Bronchial epithelial cell (primary cell): Measurements from ENCODE around the gene CHST13. TPM values are rescaled to one million over a fixed set of nuclear protein-coding genes. Genes with fewer than 3 reads are reported as not detected.

Experiments used
- DNase-seq: peaks from one replicate; pipeline ENCODE4 v3.0.0-alpha.2; 2010; ENCODE audit warnings: low read depth
- FAIRE-seq: peaks from 2 replicates; lab custom pipeline; 2011; peaks lifted over from hg19 to GRCh38; lab: Jason Lieb, UNC
- H3K27me3 ChIP-seq: 2 replicates; pipeline ENCODE4 v1.5.1; 2011; ENCODE audit warnings: low read length; ENCODE audit not compliant: control insufficient read depth, insufficient read depth
- H3K36me3 ChIP-seq: 2 replicates; pipeline ENCODE4 v1.5.1; 2011; ENCODE audit warnings: low read length; ENCODE audit not compliant: control insufficient read depth, insufficient read depth
- H3K4me3 ChIP-seq: 2 replicates; pipeline ENCODE4 v1.5.1; 2011; ENCODE audit warnings: mild to moderate bottlenecking, low read depth, low read length, control low read depth
- total RNA-seq: library from RNA; depleted of rRNA; stranded (reverse); fragments of >200 nt; gene quantifications from 2 replicates; pipeline ENCODE4 v1.2.1, GENCODE V29; 2014
- TF ChIP-seq, protein P1 (sequence below): IDR thresholded peaks from 2 replicates; pipeline ENCODE4 v1.5.1; 2011; ENCODE audit warnings: mild to moderate bottlenecking, moderate library complexity, low read length, control low read depth, inconsistent platforms; ENCODE audit not compliant: insufficient read depth, severe bottlenecking

CHST13 gene
- total RNA-seq, 1 donor from 2014 or later = not detected

DNA sequence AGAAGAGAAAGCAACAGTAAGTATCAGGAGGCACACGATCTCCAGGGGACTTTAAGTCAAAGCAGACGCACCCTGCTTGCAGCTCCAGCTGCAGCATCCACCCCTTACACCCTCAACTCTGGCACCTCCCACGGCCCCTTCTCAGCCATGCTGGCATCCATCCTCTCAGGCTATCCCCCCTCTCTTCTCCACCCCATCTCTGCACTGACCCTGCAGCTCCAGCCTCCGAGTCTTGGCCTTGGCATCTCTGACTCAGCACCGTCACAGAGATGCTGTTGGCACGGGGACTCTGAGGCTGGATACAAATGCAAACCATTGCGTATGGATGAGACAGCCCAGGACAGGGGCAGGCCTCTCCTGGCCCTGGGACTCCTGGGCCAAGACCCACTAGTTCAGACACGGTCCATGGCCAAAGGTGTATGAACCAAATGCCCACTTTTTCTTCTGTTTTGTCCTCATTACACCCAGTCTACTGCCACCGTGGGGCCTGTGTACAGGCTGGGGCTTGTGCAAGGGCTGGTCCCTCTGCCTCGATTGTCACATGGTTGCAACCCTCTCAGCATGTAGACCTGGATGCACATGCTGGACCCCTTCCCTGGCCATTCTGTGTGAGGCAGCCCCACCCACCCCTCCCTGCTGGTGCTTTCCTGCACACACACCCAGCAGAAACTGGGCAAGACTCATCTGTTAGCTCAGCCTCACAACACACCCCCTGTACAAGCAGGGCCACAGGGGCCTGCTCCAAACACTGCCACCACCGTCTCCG lies 29.6 kb upstream of the CHST13 start:
- TF ChIP-seq, protein P1, sequence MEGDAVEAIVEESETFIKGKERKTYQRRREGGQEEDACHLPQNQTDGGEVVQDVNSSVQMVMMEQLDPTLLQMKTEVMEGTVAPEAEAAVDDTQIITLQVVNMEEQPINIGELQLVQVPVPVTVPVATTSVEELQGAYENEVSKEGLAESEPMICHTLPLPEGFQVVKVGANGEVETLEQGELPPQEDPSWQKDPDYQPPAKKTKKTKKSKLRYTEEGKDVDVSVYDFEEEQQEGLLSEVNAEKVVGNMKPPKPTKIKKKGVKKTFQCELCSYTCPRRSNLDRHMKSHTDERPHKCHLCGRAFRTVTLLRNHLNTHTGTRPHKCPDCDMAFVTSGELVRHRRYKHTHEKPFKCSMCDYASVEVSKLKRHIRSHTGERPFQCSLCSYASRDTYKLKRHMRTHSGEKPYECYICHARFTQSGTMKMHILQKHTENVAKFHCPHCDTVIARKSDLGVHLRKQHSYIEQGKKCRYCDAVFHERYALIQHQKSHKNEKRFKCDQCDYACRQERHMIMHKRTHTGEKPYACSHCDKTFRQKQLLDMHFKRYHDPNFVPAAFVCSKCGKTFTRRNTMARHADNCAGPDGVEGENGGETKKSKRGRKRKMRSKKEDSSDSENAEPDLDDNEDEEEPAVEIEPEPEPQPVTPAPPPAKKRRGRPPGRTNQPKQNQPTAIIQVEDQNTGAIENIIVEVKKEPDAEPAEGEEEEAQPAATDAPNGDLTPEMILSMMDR = no peak
- H3K36me3 ChIP-seq = no peaks in the 10 kb centered on the region
- no peaks in the 10 kb centered on the region for H3K27me3 ChIP-seq
- H3K4me3 ChIP-seq = no peak overlapping the region
- DNase-seq = no peak
- no peak for FAIRE-seq

DNA sequence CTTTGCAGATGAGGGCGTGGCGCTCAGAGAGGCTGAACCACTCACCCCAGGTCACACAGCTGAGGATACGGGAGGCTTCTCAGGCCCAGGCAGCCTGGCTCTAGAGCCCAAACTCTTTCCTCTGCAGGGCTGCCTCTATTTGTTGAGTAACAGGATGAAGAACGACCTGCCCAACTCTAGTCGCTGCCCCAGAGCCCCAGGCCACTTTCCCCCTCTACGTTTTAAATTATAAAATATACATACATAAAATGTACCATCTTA lies 29.1 kb upstream of the CHST13 start:
- FAIRE-seq (no peak), DNase-seq (no peak)
- Histone ChIP-seq H3K4me3 (no peak overlapping the region), H3K36me3 (no peaks in the 10 kb centered on the region), H3K27me3 (no peaks in the 10 kb centered on the region)
- TF ChIP-seq, protein P1 = no peak

DNA sequence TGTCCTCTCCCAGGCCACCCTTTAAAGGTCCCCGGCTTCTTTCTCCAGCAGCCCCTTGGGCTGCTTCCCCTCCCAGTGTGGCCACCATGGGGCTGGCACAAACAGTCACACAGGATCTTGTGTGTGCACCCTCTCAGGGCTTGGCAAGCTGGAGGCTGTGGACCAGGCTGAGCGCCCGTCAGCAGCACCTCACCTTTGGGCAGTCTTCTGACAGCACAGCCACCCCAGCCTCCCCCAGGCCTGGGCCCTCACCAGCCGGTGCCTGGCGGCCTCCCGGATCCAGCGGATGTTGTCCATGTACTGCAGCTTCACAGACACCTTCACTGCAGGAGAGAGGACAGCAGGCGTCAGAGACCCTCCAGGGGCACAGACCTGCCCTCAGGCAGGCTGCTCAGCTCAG lies 28.2 kb upstream of the CHST13 start:
- FAIRE-seq = no peak
- H3K27me3 ChIP-seq = no peaks in the 10 kb centered on the region
- no peaks in the 10 kb centered on the region for H3K36me3 ChIP-seq
- DNase-seq = no peak
- TF ChIP-seq, protein P1 = no peak
- H3K4me3 ChIP-seq = no peak overlapping the region

DNA sequence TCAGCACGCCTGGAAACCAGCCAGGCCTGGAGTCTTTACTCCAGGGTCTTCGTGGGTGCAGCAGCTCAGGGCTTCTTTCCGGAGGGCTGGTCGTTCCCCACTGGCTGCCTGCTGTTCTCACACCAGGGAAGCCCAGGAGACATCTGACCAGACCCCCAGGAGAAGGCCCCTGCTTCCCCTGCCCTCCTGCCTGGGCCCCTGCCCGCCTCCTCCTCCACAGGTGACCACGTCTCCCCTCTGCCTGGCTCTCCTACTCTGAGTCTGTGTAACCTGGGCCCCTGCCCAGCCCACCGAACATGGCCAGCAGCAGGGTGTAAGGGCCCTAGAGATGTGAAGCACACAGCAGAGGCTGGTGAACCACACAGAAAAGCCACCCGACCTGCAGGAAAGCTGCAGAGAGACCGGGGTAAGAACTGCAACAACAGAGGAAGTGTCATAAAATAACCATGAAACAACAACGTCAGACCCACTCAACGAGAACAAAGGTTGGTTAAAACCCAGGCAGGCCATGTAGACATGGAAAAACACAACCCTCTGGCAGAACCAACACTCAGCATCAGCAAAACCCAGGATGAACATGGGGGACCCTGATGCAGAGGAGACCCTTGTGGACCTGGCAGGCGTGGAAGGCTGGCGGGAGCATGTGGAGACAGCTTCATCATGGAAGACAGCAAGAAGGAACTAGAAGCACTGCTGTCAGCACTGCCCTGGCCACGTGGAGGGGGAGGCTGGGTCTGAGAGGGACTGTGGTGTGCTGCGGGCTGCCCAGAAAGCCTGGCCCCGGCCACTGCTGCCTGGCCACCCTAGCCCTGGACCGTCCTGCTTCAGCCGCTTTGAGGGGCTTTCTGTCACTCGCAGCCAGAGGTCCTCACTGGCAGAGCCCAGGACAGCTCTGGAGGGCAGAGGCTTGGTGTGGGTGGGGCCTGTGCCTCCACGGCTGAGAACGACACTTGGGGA lies 26.8 kb upstream of the CHST13 start:
- Histone ChIP-seq H3K27me3 (no peaks in the 10 kb centered on the region), H3K36me3 (no peaks in the 10 kb centered on the region), H3K4me3 (no peak overlapping the region)
- FAIRE-seq (no peak), DNase-seq (no peak)
- TF ChIP-seq, protein P1 = no peak

DNA sequence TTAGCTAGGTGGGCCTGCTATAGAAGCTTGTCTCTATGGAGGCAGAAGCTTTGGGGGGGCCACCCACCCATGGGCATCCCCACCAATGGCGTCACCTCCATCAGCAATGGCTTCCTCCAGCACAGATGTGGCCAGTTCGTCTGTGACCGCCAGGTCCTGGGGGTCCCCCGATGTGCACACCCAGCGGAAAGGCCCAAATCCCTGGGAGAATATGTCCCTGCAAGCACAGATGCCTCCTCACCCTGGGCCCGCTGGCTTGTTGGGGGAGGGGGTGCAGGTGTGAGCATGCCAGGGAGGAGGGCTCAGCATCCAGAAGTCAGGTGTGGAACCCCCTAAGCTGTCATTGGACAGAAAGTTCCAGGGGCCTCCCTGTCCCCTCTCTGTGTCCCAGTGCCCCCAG lies 26.0 kb upstream of the CHST13 start:
- TF ChIP-seq, protein P1 = no peak
- DNase-seq = no peak

More for the DNA sequence above, 26.0 kb upstream of the CHST13 start:
- H3K27me3 ChIP-seq = no peaks in the 10 kb centered on the region
- no peak for FAIRE-seq
- no peak overlapping the region for H3K4me3 ChIP-seq
- H3K36me3 ChIP-seq = no peaks in the 10 kb centered on the region
